AG09319 (cell line): ENCODE data around the gene SMAP1.
"Not testable (repeated sequence)": the region's sequence is repeated elsewhere in the genome, so short reads cannot be mapped to it uniquely, and the experiment has no call there.

Experiments
- DNase-seq: peaks from one replicate; pipeline ENCODE4 v3.0.0-alpha.2; 2010; ENCODE audit warnings: low read depth; ENCODE audit errors: extremely low read depth
- TF ChIP-seq, protein P1 (sequence below): IDR thresholded peaks from 2 replicates; pipeline ENCODE4 v1.5.1; 2011; ENCODE audit warnings: low read depth, mild to moderate bottlenecking, inconsistent platforms, low read length, moderate library complexity

SMAP1 gene

DNA sequence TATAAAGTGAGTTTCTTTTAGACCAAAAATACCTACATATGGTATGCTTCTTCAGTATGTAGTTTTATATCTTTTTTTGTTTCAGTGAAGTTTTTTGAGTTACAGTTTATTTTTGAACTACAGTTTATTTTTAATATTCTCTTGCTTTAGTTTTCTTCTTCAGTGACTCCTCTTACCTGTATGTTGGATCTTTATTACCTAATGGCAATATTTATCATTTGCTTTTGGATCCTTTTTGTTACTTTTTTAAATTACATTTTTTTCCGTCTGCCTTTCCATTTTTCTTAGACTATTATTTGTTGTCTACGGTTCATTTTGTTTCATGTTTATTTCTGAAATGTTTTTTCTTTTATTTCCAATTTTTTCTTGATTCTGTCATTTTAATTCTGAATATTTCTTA lies 71.9 kb downstream of the SMAP1 start:
- no peak for DNase-seq
- TF ChIP-seq, protein P1, sequence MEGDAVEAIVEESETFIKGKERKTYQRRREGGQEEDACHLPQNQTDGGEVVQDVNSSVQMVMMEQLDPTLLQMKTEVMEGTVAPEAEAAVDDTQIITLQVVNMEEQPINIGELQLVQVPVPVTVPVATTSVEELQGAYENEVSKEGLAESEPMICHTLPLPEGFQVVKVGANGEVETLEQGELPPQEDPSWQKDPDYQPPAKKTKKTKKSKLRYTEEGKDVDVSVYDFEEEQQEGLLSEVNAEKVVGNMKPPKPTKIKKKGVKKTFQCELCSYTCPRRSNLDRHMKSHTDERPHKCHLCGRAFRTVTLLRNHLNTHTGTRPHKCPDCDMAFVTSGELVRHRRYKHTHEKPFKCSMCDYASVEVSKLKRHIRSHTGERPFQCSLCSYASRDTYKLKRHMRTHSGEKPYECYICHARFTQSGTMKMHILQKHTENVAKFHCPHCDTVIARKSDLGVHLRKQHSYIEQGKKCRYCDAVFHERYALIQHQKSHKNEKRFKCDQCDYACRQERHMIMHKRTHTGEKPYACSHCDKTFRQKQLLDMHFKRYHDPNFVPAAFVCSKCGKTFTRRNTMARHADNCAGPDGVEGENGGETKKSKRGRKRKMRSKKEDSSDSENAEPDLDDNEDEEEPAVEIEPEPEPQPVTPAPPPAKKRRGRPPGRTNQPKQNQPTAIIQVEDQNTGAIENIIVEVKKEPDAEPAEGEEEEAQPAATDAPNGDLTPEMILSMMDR: no peak

DNA sequence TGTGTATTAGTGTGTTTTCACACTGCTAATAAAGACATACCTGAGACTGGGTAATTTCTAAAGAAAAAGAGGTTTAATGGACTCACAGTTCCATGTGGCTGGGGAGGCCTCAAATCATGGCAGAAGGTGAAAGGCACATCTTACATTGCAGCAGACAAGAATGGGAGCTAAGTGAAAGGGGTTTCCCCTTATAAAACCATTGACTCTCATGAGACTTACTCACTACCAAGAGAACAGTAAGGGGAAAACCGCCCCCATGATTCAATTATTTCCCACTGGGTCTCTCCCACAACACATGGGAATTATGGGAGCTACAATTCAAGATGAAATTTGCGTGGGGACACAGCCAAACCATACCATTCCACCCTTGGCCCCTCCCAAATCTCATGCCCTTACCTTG lies 73.1 kb downstream of the SMAP1 start:
- DNase-seq: not testable (repeated sequence)

DNA sequence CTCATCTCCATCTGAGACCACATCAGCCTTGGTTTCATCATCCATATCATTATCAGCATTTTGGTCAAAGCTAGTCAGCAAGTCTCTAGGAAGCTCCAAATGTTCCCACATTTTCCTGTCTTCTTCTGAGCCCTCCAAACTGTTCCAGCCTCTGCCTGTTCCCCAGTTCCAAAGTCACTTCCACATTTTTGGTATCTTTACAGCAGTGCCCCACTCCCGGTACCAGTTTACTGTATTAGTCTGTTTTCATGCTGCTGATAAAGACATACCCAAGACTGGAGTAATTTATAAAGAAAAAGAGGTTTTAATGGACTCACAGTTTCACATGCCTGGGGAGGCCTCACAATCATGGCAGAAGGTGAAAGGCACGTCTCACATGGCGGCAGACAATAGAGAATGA lies 74.8 kb downstream of the SMAP1 start:
- DNase-seq: not testable (repeated sequence)

DNA sequence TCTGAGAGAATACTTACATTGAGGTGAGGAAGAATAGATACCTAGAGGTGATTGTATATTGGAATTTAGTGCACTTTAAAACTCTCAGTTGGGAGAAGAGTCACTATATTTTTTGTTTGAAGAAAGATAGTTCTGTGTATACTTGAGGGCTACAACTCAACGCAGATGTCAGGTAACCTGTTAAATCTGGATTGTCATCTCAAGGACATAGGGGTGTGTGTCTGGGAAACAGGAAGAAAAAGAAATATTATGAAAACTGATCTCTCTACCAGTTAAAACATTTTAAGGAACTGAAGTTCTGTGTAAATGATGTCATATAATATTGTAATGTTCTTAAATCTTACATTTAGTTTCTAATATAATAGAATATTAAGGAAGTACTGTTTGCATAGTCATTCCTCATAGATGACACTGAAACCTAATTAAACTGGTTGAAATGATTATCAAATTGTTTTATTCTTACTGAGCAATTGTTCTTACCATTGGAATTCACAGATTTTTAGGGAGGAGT lies 86.2 kb downstream of the SMAP1 start:
- TF ChIP-seq, protein P1: no peak
- DNase-seq: no peak

DNA sequence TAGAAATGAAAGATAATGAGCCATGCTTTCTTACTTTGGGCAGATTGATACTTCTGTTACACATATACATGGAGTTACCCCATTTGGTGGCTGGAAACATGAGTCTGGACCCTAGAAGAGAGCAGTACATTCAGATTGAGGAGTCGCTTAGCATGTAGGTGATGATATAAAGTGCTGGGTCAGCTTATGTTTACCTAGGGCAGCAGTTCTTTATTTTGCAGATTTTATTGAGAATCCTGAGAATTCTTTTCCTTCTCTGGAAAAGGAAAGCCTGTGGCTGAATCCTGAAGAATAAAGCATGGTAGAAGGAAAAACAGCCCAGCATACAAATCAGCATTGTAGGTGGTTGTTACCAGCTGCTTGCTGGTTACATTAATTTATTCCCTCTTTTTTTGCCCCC lies 91.2 kb downstream of the SMAP1 start:
- TF ChIP-seq, protein P1: no peak

DNA sequence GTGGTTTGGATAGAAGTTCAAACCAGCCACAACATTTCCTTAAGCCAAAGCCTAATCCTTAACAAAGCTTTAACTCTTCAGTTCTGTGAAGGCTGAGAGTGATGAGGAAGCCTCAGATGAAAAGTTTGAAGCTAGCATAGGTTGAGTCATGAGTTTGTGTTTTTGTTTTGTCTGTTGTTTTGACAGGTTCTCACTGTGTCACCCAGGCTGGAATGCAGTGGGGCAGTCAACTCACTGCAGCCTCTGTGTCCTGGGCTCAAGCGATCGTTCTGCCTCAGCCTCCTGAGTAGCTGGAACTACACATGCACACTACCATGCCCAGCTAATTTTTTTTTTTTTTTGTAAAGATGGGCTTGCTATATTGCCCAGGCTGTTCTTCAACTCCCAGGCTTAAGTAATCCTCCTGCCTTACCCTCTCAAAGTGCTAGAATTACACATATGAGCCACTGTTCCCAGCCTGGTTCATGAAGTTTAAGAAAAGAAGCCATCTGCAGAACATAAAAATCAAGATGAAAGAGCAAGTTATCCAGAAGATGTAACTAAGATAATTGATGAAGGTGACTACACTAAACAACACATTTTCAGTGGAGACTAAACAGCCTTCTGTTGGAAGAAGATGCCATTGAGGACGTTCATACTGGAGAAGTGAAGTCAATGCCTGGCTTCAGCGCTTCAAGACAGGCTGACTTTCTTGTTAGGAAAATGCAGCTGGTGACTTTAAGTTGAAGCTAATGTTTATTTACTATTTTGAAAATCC lies 96.2 kb downstream of the SMAP1 start:
- no peak for DNase-seq
- TF ChIP-seq, protein P1: no peak

More for the DNA sequence above, 91.2 kb downstream of the SMAP1 start:
- no peak for DNase-seq

DNA sequence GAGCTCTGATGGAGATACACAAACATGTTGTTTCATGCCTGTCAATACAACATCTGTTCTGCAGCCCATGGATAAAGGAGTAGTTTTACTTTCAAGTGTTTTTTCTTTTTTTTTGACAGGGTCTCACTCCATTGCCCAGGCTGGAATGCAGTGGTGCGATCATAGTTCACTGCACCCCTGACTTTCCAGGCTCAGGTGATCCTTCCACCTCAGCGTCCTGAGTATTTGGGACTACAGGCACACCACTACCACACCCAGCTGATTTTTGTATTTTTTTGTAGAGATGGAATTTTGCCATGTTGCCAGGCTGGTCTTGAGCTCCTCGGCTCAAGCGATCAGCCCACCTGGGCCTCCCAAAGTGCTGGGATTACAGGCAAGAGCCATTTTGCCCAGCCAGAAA lies 97.0 kb downstream of the SMAP1 start:
- no peak for DNase-seq

DNA sequence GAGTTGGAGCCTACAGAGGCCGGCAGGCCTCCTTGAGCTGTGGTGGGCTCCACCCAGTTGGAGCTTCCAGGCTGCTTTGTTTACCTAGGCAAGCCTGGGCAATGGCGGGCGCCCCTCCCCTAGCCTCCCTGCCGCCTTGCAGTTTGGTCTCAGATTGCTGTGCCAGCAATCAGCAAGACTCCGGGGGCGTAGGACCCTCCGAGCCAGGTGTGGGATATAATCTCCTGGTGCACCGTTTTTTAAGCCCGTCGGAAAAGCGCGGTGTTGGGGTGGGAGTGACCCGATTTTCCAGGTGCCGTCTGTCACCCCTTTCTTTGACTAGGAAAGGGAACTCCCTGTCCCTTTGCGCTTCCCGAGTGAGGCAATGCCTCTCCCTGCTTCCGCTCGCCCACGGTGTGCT lies 103.7 kb downstream of the SMAP1 start:
- DNase-seq: not testable (repeated sequence)

More for the DNA sequence above, 97.0 kb downstream of the SMAP1 start:
- TF ChIP-seq, protein P1: no peak

DNA sequence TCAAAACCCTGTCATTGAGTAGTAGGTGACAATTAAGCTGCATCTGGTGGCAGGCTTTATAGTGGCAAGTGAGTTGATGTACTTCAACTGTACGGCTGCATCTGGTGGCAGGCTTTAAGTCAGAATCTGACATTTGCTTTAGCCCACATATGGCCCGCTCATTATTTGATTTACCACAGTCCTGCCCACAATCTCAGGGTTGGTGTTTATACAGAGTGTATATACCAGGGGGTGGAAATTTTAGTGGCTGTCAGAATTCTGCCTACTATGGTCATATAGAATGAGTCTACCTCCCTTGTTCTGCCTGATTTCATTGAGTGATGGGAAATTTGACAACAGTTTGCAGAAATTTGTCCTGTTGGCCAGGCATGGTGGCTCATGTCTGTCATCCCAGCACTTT lies 112.3 kb downstream of the SMAP1 start:
- TF ChIP-seq, protein P1: no peak
- no peak for DNase-seq
